ENCODE measurements around the gene NOS2. TPM values are rescaled to one million over a fixed set of nuclear protein-coding genes. Genes with fewer than 3 reads are reported as not detected.

Gene NOS2
- total RNA-seq, 1 donor from 2014 or later, result 26.6 TPM

DNA sequence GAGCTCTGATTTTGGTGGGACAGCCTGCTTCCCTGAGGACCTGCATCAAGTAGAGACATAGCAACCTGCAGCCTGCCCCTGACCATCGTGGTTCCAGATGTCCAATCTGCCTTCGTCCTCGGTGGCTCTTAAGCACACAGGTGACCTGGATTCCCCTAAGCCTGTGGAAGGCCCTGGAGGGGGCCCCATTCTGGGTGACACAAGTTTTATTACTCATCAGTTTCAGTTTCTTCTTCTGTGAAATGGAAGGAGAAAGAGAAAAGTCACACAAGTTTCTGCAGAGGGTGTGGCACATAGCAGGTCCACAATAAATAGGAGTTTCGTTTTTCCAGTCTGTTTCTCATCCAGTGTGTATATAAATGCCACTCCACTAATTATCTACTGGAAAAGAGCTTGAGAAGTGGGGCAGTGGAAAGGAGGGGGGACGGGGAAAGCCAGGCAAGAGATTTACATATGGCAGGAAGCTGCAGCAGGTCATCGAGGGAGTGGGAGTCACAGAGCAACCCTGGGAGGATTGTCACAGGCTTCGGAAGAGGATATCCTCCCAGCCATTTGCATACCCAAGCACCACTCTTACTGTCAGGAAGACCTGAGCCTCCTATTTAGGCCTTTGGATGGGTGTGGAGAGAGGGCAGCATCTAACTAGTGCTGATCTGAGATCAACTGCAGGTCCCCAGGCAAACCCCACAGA, 10.0 kb upstream of the NOS2 start:
- H3K4me3 Mint-ChIP-seq, result no peak overlapping the region
- Histone ChIP-seq H3K4me3 (no peak overlapping the region), H3K27ac (no peak overlapping the region), H3K9me3 (ENCODE audit: low read depth) (no peaks in the 10 kb centered on the region), H3K4me2 (no peak overlapping the region), H3K9ac (no peak overlapping the region), H3K4me1 (peaks cover 11% of the 10 kb centered on the region), H3K79me2 (ENCODE audit: low read depth) (no peaks in the 10 kb centered on the region), H3K27me3 (no peaks in the 10 kb centered on the region), H3F3A (ENCODE audit: low read depth) (no peaks in the 10 kb centered on the region), H4K20me1 (ENCODE audit: low read depth) (no peaks in the 10 kb centered on the region), H3K36me3 (no peaks in the 10 kb centered on the region), H2AFZ (replicated peaks) (no peak overlapping the region)
- H3K9me3 Mint-ChIP-seq, result no peaks in the 10 kb centered on the region
- no peaks in the 10 kb centered on the region for H3K36me3 Mint-ChIP-seq
- H3K4me1 Mint-ChIP-seq, result peaks cover 23% of the 10 kb centered on the region
- no peak for DNase-seq (ENCODE audit: low spot score)
- peaks cover 15% of the 10 kb centered on the region for H3K27me3 Mint-ChIP-seq (ENCODE audit: insufficient read depth, low read depth)
- H3K27ac Mint-ChIP-seq, result no peak overlapping the region
- TF ChIP-seq CTCF (IDR thresholded peaks at IDR 0.05) (no peak), EZH2phosphoT487 (IDR thresholded peaks at IDR 0.05) (no peak), EZH2 (IDR thresholded peaks at IDR 0.05) (no peak)

DNA sequence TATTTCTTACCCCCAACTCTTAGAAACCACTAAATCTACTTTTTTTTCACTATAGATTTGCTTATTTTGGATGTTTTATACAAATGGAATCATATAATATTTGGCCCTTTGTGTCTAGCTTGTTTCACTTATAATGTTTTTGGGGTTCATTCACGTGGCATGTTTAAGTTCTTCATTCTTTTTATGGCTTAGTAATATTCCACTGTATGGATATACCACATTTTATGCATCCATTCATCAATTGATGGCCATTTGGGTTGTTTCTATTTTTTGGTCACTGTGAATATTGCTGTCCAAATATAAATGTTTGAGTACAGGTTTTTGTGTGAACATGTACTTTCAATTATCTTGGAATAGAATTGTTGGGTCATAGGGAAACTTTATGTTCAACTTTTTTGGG, 9.2 kb upstream of the NOS2 start:
- Histone ChIP-seq H3K9ac (no peak overlapping the region), H3K4me1 (peaks cover 11% of the 10 kb centered on the region), H3K9me3 (ENCODE audit: low read depth) (no peaks in the 10 kb centered on the region), H3K36me3 (no peaks in the 10 kb centered on the region), H3F3A (ENCODE audit: low read depth) (no peaks in the 10 kb centered on the region), H2AFZ (replicated peaks) (no peak overlapping the region), H3K79me2 (ENCODE audit: low read depth) (no peaks in the 10 kb centered on the region), H4K20me1 (ENCODE audit: low read depth) (no peaks in the 10 kb centered on the region), H3K27me3 (no peaks in the 10 kb centered on the region), H3K27ac (no peak overlapping the region), H3K4me2 (no peak overlapping the region), H3K4me3 (no peak overlapping the region)
- Mint-ChIP-seq H3K4me3 (no peak overlapping the region), H3K36me3 (no peaks in the 10 kb centered on the region), H3K27me3 (ENCODE audit: insufficient read depth, low read depth) (peaks cover 17% of the 10 kb centered on the region), H3K4me1 (peaks cover 27% of the 10 kb centered on the region), H3K27ac (no peak overlapping the region), H3K9me3 (no peaks in the 10 kb centered on the region)
- TF ChIP-seq CTCF (IDR thresholded peaks at IDR 0.05), result no peak
- no peak for TF ChIP-seq EZH2phosphoT487 (IDR thresholded peaks at IDR 0.05)
- no peak for TF ChIP-seq EZH2 (IDR thresholded peaks at IDR 0.05)
- DNase-seq (ENCODE audit: low spot score), result no peak

GRCh38 chr17:27808628-27809027, 8.3 kb upstream of the NOS2 start:
- peaks cover 33% of the 10 kb centered on the region for H3K4me1 Mint-ChIP-seq
- Histone ChIP-seq H4K20me1 (ENCODE audit: low read depth) (no peaks in the 10 kb centered on the region), H3K4me2 (no peak overlapping the region), H3K27me3 (no peaks in the 10 kb centered on the region), H3K79me2 (ENCODE audit: low read depth) (no peaks in the 10 kb centered on the region), H3K27ac (no peak overlapping the region), H3K36me3 (no peaks in the 10 kb centered on the region), H3K4me3 (no peak overlapping the region), H3K9ac (no peak overlapping the region), H3K4me1 (peaks cover 16% of the 10 kb centered on the region), H3K9me3 (ENCODE audit: low read depth) (no peaks in the 10 kb centered on the region), H2AFZ (replicated peaks) (no peak overlapping the region), H3F3A (ENCODE audit: low read depth) (no peaks in the 10 kb centered on the region)
- no peak overlapping the region for H3K27ac Mint-ChIP-seq
- no peak overlapping the region for H3K4me3 Mint-ChIP-seq
- no peaks in the 10 kb centered on the region for H3K9me3 Mint-ChIP-seq
- no peaks in the 10 kb centered on the region for H3K36me3 Mint-ChIP-seq
- no peak for DNase-seq (ENCODE audit: low spot score)
- no peak for TF ChIP-seq EZH2 (IDR thresholded peaks at IDR 0.05)
- TF ChIP-seq CTCF (IDR thresholded peaks at IDR 0.05), result no peak
- TF ChIP-seq EZH2phosphoT487 (IDR thresholded peaks at IDR 0.05), result no peak
- peaks cover 14% of the 10 kb centered on the region for H3K27me3 Mint-ChIP-seq (ENCODE audit: insufficient read depth, low read depth)

Measured in neural progenitor cell (in vitro differentiated cells).